Fibroblast of lung (primary cell): ENCODE results near the gene MIX23. TPM values are rescaled to one million over a fixed set of nuclear protein-coding genes. Genes with fewer than 3 reads are reported as not detected.
A peak's percentile ranks its signal among the peaks of the same experiment; 100 is the strongest.

Experiments
- DNase-seq, 2 donors: peaks; one replicate each; pipeline versions ENCODE4 v3.0.0 to v3.0.0-alpha.2; 2010; ENCODE audit warnings: low read depth in 2 of 2
- H2AFZ ChIP-seq: 2 replicates; pipeline ENCODE4 v1.5.1; 2012; ENCODE audit warnings: low read length, control low read depth, inconsistent platforms
- H3K27ac ChIP-seq: 2 replicates; pipeline ENCODE4 v1.5.1; 2011; ENCODE audit warnings: low read length, control low read depth; ENCODE audit not compliant: insufficient read depth
- H3K27me3 ChIP-seq: 2 replicates; pipeline ENCODE4 v1.5.1; 2011; ENCODE audit warnings: mild to moderate bottlenecking, low read length; ENCODE audit not compliant: control insufficient read depth, insufficient read depth
- H3K36me3 ChIP-seq: 2 replicates; pipeline ENCODE4 v1.5.1; 2011; ENCODE audit warnings: low read length; ENCODE audit not compliant: control insufficient read depth, insufficient read depth
- H3K4me1 ChIP-seq: 2 replicates; pipeline ENCODE4 v1.5.1; 2011; ENCODE audit warnings: low read length; ENCODE audit not compliant: control insufficient read depth, insufficient read depth; ENCODE audit errors: extremely low read depth
- H3K4me2 ChIP-seq: 2 replicates; pipeline ENCODE4 v1.5.1; 2011; ENCODE audit warnings: low read length, control low read depth; ENCODE audit not compliant: insufficient read depth; ENCODE audit errors: extremely low read depth
- H3K4me3 ChIP-seq, 4 experiments: fragments of 200-600 bp in 1 of 4; sonication (generic) in 1 of 4; replicated peaks in 1 of 4; 2 replicates each; pipeline ENCODE4 v1.5.1; 2011 to 2016; ENCODE audit warnings: low read length in 4 of 4, low read depth in 3 of 4, mild to moderate bottlenecking in 3 of 4, control low read depth in 2 of 4, inconsistent platforms in 1 of 4, mixed read lengths in 1 of 4; ENCODE audit not compliant: insufficient read depth in 1 of 4; ENCODE audit errors: control extremely low read depth in 1 of 4
- H3K79me2 ChIP-seq: 2 replicates; pipeline ENCODE4 v1.5.1; 2012; ENCODE audit warnings: mild to moderate bottlenecking, low read length, inconsistent platforms; ENCODE audit not compliant: control insufficient read depth, insufficient read depth
- H3K9ac ChIP-seq: 2 replicates; pipeline ENCODE4 v1.5.1; 2011; ENCODE audit warnings: mild to moderate bottlenecking, low read length, control low read depth; ENCODE audit not compliant: insufficient read depth
- H3K9me3 ChIP-seq: 2 replicates; pipeline ENCODE4 v1.5.1; 2012; ENCODE audit warnings: low read depth, low read length; ENCODE audit not compliant: control insufficient read depth, insufficient read depth
- H4K20me1 ChIP-seq: 2 replicates; pipeline ENCODE4 v1.5.1; 2011; ENCODE audit warnings: low read length; ENCODE audit not compliant: control insufficient read depth, insufficient read depth; ENCODE audit errors: extremely low read depth
- EZH2 ChIP-seq: IDR thresholded peaks from 2 replicates; pipeline ENCODE4 v1.5.1; 2012; ENCODE audit warnings: low read length, control low read depth, mild to moderate bottlenecking; ENCODE audit errors: missing control alignments
- polyA plus RNA-seq, 2 donors: library from polyadenylated mRNA; depleted of rRNA in 1 of 2; stranded (reverse) in 1 of 2; unstranded in 1 of 2; fragments of >200 nt; gene quantifications; 2 replicates each; pipeline ENCODE4 v1.2.1, GENCODE V29; 2011 to 2012; ENCODE audit warnings: missing spikeins in 1 of 2
- total RNA-seq: library from RNA; depleted of rRNA; stranded (reverse); fragments of >200 nt; gene quantifications from 2 replicates; pipeline ENCODE4 v1.2.1, GENCODE V29; 2014
- TF ChIP-seq, protein P1 (sequence below), 2 donors: IDR thresholded peaks in 1 of 2; conservative IDR thresholded peaks in 1 of 2; 1 replicate in 1 of 2; 2 replicates in 1 of 2; pipeline ENCODE4 v1.5.1; 2011 to 2012; ENCODE audit warnings: low read length in 2 of 2, control low read depth in 1 of 2, inconsistent platforms in 1 of 2, low read depth in 1 of 2, mild to moderate bottlenecking in 1 of 2

The MIX23 gene
- total and polyA plus RNA-seq, 2 donors (not counting 1 experiment from before 2014, with no cell fraction given) = 22.3 to 30.9 TPM

GRCh38 chr3:122392868-122393844 lies 10.1 kb upstream of the MIX23 start:
- no peaks in the 10 kb centered on the region for H3K9me3 ChIP-seq
- no peaks in the 10 kb centered on the region for H3K36me3 ChIP-seq
- no peaks in the 10 kb centered on the region for H4K20me1 ChIP-seq
- peak; percentile 60 to 71 for DNase-seq
- no peaks in the 10 kb centered on the region for H3K27me3 ChIP-seq
- H3K79me2 ChIP-seq = no peaks in the 10 kb centered on the region
- no peak overlapping the region for H3K4me3 ChIP-seq
- no peak overlapping the region for H2AFZ ChIP-seq
- H3K27ac ChIP-seq = no peak overlapping the region
- H3K4me1 ChIP-seq = no peaks in the 10 kb centered on the region
- no peak overlapping the region for H3K9ac ChIP-seq
- no peak overlapping the region for H3K4me2 ChIP-seq
- TF ChIP-seq, protein P1, sequence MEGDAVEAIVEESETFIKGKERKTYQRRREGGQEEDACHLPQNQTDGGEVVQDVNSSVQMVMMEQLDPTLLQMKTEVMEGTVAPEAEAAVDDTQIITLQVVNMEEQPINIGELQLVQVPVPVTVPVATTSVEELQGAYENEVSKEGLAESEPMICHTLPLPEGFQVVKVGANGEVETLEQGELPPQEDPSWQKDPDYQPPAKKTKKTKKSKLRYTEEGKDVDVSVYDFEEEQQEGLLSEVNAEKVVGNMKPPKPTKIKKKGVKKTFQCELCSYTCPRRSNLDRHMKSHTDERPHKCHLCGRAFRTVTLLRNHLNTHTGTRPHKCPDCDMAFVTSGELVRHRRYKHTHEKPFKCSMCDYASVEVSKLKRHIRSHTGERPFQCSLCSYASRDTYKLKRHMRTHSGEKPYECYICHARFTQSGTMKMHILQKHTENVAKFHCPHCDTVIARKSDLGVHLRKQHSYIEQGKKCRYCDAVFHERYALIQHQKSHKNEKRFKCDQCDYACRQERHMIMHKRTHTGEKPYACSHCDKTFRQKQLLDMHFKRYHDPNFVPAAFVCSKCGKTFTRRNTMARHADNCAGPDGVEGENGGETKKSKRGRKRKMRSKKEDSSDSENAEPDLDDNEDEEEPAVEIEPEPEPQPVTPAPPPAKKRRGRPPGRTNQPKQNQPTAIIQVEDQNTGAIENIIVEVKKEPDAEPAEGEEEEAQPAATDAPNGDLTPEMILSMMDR (conservative IDR thresholded peaks at IDR 0.05 in 1 of 2, IDR thresholded peaks at IDR 0.05 in 1 of 2; ENCODE audit: low read depth in 1 of 2, low read length in 2 of 2) = peak; percentile 68 to 71
- no peak for TF ChIP-seq EZH2

GRCh38 chr3:122391681-122392446 lies 8.8 kb upstream of the MIX23 start:
- no peaks in the 10 kb centered on the region for H3K36me3 ChIP-seq
- H3K9ac ChIP-seq = no peak overlapping the region
- no peaks in the 10 kb centered on the region for H3K79me2 ChIP-seq
- DNase-seq = no peak
- no peak overlapping the region for H3K4me2 ChIP-seq
- TF ChIP-seq, protein P1 (conservative IDR thresholded peaks at IDR 0.05 in 1 of 2, IDR thresholded peaks at IDR 0.05 in 1 of 2; ENCODE audit: low read depth in 1 of 2, low read length in 2 of 2) = no peak
- no peak for TF ChIP-seq EZH2
- no peak overlapping the region for H3K4me3 ChIP-seq
- H3K9me3 ChIP-seq = no peaks in the 10 kb centered on the region
- no peak overlapping the region for H3K27ac ChIP-seq
- H3K4me1 ChIP-seq = no peaks in the 10 kb centered on the region
- no peak overlapping the region for H2AFZ ChIP-seq
- H3K27me3 ChIP-seq = no peaks in the 10 kb centered on the region
- H4K20me1 ChIP-seq = no peaks in the 10 kb centered on the region

- H3K27ac ChIP-seq = no peak overlapping the region
- no peak overlapping the region for H3K4me3 ChIP-seq
- TF ChIP-seq, protein P1 (conservative IDR thresholded peaks at IDR 0.05 in 1 of 2, IDR thresholded peaks at IDR 0.05 in 1 of 2; ENCODE audit: low read depth in 1 of 2, low read length in 2 of 2) = no peak
- TF ChIP-seq EZH2 = no peak
- no peaks in the 10 kb centered on the region for H3K4me1 ChIP-seq
- DNase-seq = peak in 1 of 2 donors; percentile 19
- H3K36me3 ChIP-seq = no peaks in the 10 kb centered on the region
- no peaks in the 10 kb centered on the region for H3K27me3 ChIP-seq
- H3K9ac ChIP-seq = no peak overlapping the region
- H4K20me1 ChIP-seq = no peaks in the 10 kb centered on the region
- no peaks in the 10 kb centered on the region for H3K9me3 ChIP-seq
- H3K79me2 ChIP-seq = no peaks in the 10 kb centered on the region
- no peak overlapping the region for H2AFZ ChIP-seq
- H3K4me2 ChIP-seq = no peak overlapping the region
These were observed 7.6 kb upstream of the MIX23 start for GRCh38 chr3:122390665-122391064.
